Subcutaneous abdominal adipose tissue (tissue), 5 donors: ENCODE data around the gene RGS2.

Experiments
- H3K27ac ChIP-seq: one replicate; pipeline ENCODE4 v1.7.0; 2013; ENCODE audit warnings: low read depth, mild to moderate bottlenecking, inconsistent platforms, low read length, moderate library complexity
- H3K27me3 ChIP-seq, 5 donors: one replicate each; pipeline ENCODE4 v1.7.0; 2013; ENCODE audit warnings: low read length in 5 of 5, inconsistent platforms in 1 of 5; ENCODE audit not compliant: control insufficient read depth in 5 of 5, insufficient read depth in 4 of 5
- H3K36me3 ChIP-seq, 5 donors: one replicate each; pipeline ENCODE4 v1.7.0; 2013; ENCODE audit warnings: low read length in 5 of 5; ENCODE audit not compliant: control insufficient read depth in 5 of 5, insufficient read depth in 5 of 5
- H3K4me1 ChIP-seq, 5 donors: one replicate each; pipeline ENCODE4 v1.7.0; 2013; ENCODE audit warnings: low read length in 5 of 5, mild to moderate bottlenecking in 3 of 5, moderate library complexity in 1 of 5; ENCODE audit not compliant: control insufficient read depth in 5 of 5, insufficient read depth in 5 of 5
- H3K4me3 ChIP-seq, 5 donors: one replicate each; pipeline ENCODE4 v1.7.0; 2013; ENCODE audit warnings: low read length in 5 of 5, low read depth in 1 of 5
- H3K9ac ChIP-seq, 5 donors: one replicate each; pipeline ENCODE4 v1.7.0; 2013; ENCODE audit warnings: low read length in 5 of 5, mild to moderate bottlenecking in 4 of 5, moderate library complexity in 3 of 5
- H3K9me3 ChIP-seq, 5 donors: one replicate each; pipeline ENCODE4 v1.7.0; 2013; ENCODE audit warnings: low read length in 5 of 5; ENCODE audit not compliant: control insufficient read depth in 5 of 5
- donor health status: healthy.
- donor health status: healthy.
- donor health status: healthy.
- donor health status: healthy.
- donor health status: healthy.

RGS2 gene

GRCh38 chr1:192771341-192771740 is 37.5 kb upstream of the RGS2 start:
- Histone ChIP-seq H3K36me3 (no peaks in the 10 kb centered on the region), H3K27ac (no peak overlapping the region), H3K4me1 (no peaks in the 10 kb centered on the region), H3K9ac (no peak overlapping the region), H3K27me3 (no peaks in the 10 kb centered on the region), H3K9me3 (no peaks in the 10 kb centered on the region), H3K4me3 (no peak overlapping the region)

GRCh38 chr1:192775631-192776030 is 33.2 kb upstream of the RGS2 start:
- H3K36me3 ChIP-seq, result no peaks in the 10 kb centered on the region
- H3K27ac ChIP-seq, result no peak overlapping the region
- no peaks in the 10 kb centered on the region for H3K4me1 ChIP-seq
- no peaks in the 10 kb centered on the region for H3K27me3 ChIP-seq
- H3K9ac ChIP-seq, result no peak overlapping the region
- H3K4me3 ChIP-seq, result no peak overlapping the region
- no peaks in the 10 kb centered on the region for H3K9me3 ChIP-seq

DNA sequence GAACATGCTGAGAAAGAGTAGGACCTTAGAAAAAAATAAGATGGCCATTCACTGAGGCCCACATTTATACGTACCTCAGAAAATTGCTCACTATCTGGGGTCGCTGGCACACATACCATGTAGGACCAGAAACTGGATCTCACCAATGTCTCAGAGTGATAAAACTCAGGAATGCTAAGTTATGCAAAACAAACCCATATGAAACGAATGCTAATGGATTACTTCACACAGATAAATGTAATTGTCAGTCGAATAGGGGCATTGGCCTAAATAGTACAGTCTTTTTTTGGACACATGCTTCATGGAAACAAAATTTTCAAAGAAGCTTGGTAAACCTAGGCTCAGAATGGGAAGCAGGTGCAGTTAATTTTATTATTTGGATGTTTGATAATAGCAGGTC is 32.6 kb upstream of the RGS2 start:
- no peaks in the 10 kb centered on the region for H3K9me3 ChIP-seq

GRCh38 chr1:192776998-192777397 is 31.8 kb upstream of the RGS2 start:
- Histone ChIP-seq H3K9me3 (no peaks in the 10 kb centered on the region), H3K27ac (no peak overlapping the region), H3K27me3 (no peaks in the 10 kb centered on the region), H3K9ac (no peak overlapping the region), H3K36me3 (no peaks in the 10 kb centered on the region), H3K4me1 (no peaks in the 10 kb centered on the region), H3K4me3 (no peak overlapping the region)

More for the DNA sequence above, 32.6 kb upstream of the RGS2 start:
- Histone ChIP-seq H3K9ac (no peak overlapping the region), H3K4me3 (no peak overlapping the region), H3K27ac (no peak overlapping the region), H3K36me3 (no peaks in the 10 kb centered on the region), H3K27me3 (no peaks in the 10 kb centered on the region), H3K4me1 (no peaks in the 10 kb centered on the region)

GRCh38 chr1:192783791-192784190 is 25.0 kb upstream of the RGS2 start:
- H3K27ac ChIP-seq, result no peak overlapping the region
- H3K4me3 ChIP-seq, result no peak overlapping the region
- H3K9me3 ChIP-seq, result no peaks in the 10 kb centered on the region
- no peak overlapping the region for H3K9ac ChIP-seq
- no peaks in the 10 kb centered on the region for H3K36me3 ChIP-seq
- no peaks in the 10 kb centered on the region for H3K27me3 ChIP-seq
- H3K4me1 ChIP-seq, result peaks cover 0 to 14% (median 0%) of the 10 kb centered on the region in 5 donors

DNA sequence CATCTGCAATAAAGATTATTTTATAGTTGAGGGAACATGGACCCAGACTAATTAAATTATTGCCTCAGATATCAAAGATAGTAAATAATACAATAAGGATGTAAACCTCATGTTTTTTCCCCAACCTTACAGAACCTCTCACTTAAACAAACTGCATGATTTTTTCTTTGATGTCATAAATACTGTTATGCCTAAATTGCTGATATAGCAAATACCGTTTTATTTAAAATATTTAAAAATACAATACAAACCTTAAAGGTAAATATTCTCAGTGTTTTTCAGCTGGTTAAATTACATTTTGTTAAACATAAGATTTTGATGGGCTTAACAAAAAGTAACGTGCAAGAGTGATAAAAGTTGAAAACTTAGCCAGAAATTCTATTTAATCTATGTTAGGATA is 24.4 kb upstream of the RGS2 start:
- H3K27ac ChIP-seq, result no peak overlapping the region
- H3K27me3 ChIP-seq, result no peaks in the 10 kb centered on the region
- no peak overlapping the region for H3K4me3 ChIP-seq
- H3K36me3 ChIP-seq, result no peaks in the 10 kb centered on the region
- no peak overlapping the region for H3K9ac ChIP-seq
- H3K4me1 ChIP-seq, result peaks cover 0 to 14% (median 0%) of the 10 kb centered on the region in 5 donors
- no peaks in the 10 kb centered on the region for H3K9me3 ChIP-seq

GRCh38 chr1:192786576-192786975 is 22.3 kb upstream of the RGS2 start:
- Histone ChIP-seq H3K27me3 (no peaks in the 10 kb centered on the region), H3K36me3 (no peaks in the 10 kb centered on the region), H3K9me3 (no peaks in the 10 kb centered on the region), H3K4me3 (no peak overlapping the region), H3K27ac (no peak overlapping the region), H3K4me1 (peaks cover 0 to 14% (median 0%) of the 10 kb centered on the region in 5 donors), H3K9ac (no peak overlapping the region)

- H3K27ac ChIP-seq, result no peak overlapping the region
Measured at GRCh38 chr1:192787914-192788585, 20.8 kb upstream of the RGS2 start.

DNA sequence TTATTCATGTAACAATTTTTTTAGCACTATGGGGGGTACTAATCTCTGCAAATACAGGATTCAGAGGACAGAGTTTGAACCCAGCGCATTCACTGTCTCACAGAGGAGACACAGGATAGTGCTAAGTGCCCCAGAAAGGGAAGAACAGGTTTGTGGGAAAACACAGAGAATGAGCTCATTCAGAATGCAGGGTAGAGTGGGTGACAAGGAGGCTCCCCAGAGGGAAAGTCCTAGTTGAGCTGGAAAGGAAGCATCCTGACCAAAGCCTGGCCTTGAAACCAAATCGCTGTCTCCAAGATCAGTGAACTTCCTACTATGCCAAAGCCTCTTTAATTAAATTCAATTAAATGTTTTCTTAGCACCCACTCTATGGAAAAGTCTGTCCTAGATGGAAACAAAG is 19.0 kb upstream of the RGS2 start:
- Histone ChIP-seq H3K4me1 (peaks cover 0 to 12% (median 0%) of the 10 kb centered on the region in 5 donors), H3K9me3 (no peaks in the 10 kb centered on the region)

More at GRCh38 chr1:192787914-192788585, 20.8 kb upstream of the RGS2 start:
- no peaks in the 10 kb centered on the region for H3K36me3 ChIP-seq
- no peak overlapping the region for H3K4me3 ChIP-seq
- no peaks in the 10 kb centered on the region for H3K27me3 ChIP-seq
- no peak overlapping the region for H3K9ac ChIP-seq
- no peaks in the 10 kb centered on the region for H3K9me3 ChIP-seq
- H3K4me1 ChIP-seq, result peaks cover 0 to 14% (median 0%) of the 10 kb centered on the region in 5 donors

DNA sequence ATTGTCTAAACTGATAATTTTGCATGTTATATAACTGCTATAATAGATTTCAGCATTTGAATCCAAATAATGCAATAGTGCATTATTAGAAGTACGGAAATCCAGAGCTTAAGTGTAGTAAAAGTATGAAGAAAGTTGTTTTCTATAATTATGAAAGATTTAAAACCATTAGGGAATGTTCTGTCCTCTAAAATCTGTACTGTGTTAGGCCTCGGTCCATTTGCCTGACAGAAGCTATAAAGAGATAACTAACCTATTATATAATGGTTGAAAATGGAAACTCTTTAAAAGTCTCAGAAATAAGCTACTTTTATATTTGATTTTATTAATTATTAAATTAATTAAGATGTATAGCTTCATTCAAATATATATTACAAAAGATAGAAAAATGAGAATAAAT is 16.2 kb upstream of the RGS2 start:
- Histone ChIP-seq H3K36me3 (no peaks in the 10 kb centered on the region), H3K4me1 (peaks cover 0 to 9% (median 0%) of the 10 kb centered on the region in 5 donors), H3K9me3 (no peaks in the 10 kb centered on the region), H3K9ac (no peak overlapping the region), H3K27ac (no peak overlapping the region), H3K4me3 (no peak overlapping the region), H3K27me3 (no peaks in the 10 kb centered on the region)

More for the DNA sequence above, 19.0 kb upstream of the RGS2 start:
- no peak overlapping the region for H3K27ac ChIP-seq
- no peak overlapping the region for H3K4me3 ChIP-seq
- no peaks in the 10 kb centered on the region for H3K36me3 ChIP-seq
- H3K9ac ChIP-seq, result no peak overlapping the region
- H3K27me3 ChIP-seq, result no peaks in the 10 kb centered on the region
